ENCODE measurements around the gene KCNJ18.

DNA sequence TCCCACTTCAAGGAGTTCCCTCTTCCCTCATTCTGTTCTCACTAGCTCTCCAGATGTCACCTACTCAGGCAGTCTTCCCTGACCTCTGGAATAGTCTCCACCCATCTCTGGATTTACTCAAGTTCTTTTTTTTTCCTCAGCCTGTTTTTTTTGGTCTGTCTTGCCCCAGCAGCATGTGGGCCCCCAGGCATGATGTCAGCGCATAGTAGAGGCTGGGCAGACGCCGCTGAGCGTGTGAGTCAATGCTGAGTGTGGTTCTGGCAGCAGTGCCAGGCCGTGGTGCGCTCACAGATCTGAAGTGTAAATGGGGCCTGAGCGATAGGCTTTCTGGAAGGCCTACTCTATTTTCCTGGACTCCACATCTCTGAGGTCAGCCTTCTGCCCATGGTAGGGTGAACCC is 2.7 kb upstream of the KCNJ18 start:
- no peak for TF ChIP-seq EZH2 (IDR thresholded peaks at IDR 0.05; ENCODE audit: low read length)
- TF ChIP-seq CTCF (optimal IDR thresholded peaks at IDR 0.05 in 1 of 3, IDR thresholded peaks at IDR 0.05 in 1 of 3, conservative IDR thresholded peaks at IDR 0.05 in 1 of 3; ENCODE audit: extremely low read depth in 1 of 3, insufficient read depth in 2 of 3, low read length in 3 of 3): no peak

All from keratinocyte (primary cell).